22Rv1 (cell line): ENCODE measurements around the gene SYNE2.

Experiments used
- ZFX ChIP-seq: fragments of 450-650 bp; IDR thresholded peaks from 2 replicates; pipeline ENCODE4 v1.6.1; 2017; ENCODE audit warnings: antibody characterized with exemption, borderline replicate concordance
- TF ChIP-seq, protein P1 (sequence below): fragments of 450-650 bp; IDR thresholded peaks from 2 replicates; pipeline ENCODE4 v1.5.1; 2017; ENCODE audit warnings: mild to moderate bottlenecking

DNA sequence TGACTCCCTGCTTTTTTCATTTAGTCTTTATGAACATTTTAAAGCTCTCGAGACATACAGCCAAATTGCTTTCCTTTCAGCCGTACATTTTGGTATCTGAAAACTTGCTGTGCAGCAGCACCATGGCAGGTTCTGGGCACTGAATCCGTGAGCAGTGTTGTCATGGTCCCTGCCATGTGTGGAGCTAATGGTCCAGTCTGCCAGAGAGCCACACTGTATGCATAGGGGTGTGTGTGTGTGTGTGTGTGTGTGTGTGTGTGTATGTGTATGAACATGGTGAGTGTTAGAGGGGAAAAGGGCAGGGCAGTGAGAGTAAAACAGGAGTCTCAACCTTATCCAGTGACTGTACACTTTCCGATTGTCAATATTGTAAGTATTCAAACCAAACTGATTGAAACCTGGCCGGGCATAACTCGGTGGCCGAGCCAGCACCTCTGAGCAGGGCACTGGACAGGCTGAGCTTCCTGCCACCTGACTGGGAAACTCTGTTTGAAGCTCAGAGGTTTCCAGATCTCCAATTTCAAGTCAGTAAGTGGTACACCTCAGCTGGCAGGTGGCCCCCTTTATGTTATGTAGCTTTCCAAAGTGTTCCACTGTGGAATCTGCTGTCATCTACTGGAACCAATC lies 331.4 kb downstream of the SYNE2 start:
- TF ChIP-seq, protein P1, sequence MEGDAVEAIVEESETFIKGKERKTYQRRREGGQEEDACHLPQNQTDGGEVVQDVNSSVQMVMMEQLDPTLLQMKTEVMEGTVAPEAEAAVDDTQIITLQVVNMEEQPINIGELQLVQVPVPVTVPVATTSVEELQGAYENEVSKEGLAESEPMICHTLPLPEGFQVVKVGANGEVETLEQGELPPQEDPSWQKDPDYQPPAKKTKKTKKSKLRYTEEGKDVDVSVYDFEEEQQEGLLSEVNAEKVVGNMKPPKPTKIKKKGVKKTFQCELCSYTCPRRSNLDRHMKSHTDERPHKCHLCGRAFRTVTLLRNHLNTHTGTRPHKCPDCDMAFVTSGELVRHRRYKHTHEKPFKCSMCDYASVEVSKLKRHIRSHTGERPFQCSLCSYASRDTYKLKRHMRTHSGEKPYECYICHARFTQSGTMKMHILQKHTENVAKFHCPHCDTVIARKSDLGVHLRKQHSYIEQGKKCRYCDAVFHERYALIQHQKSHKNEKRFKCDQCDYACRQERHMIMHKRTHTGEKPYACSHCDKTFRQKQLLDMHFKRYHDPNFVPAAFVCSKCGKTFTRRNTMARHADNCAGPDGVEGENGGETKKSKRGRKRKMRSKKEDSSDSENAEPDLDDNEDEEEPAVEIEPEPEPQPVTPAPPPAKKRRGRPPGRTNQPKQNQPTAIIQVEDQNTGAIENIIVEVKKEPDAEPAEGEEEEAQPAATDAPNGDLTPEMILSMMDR: no peak
- no peak for TF ChIP-seq ZFX
